GM19035 (cell line): ENCODE results near the gene PKP3.
"Not testable (repeated sequence)": the region's sequence is repeated elsewhere in the genome, so short reads cannot be mapped to it uniquely, and the experiment has no call there.

Experiments
- ATAC-seq: cut with Tn5 transposase; IDR thresholded peaks from one replicate; pipeline ENCODE4 v1.9.1; 2021; ENCODE audit not compliant: unreplicated experiment

Gene PKP3

GRCh38 chr11:394034-394857, at the start of gene PKP3:
Gene PKP3, plus strand, starts transcription at chr11:394209. Its CDS starts 84 bp downstream, at chr11:394293.
- ATAC-seq = no peak

- no peak for ATAC-seq
These were observed 49.0 kb upstream of the PKP3 start for GRCh38 chr11:344836-345578.

GRCh38 chr11:346529-346928, 47.5 kb upstream of the PKP3 start:
- ATAC-seq = no peak

- not testable (repeated sequence) for ATAC-seq
These were observed 44.6 kb upstream of the PKP3 start for GRCh38 chr11:349270-349954.

GRCh38 chr11:350033-350722, 43.8 kb upstream of the PKP3 start:
- not testable (repeated sequence) for ATAC-seq

GRCh38 chr11:350723-351255, 43.2 kb upstream of the PKP3 start:
- peak; percentile 52 for ATAC-seq

GRCh38 chr11:351411-351810, 42.6 kb upstream of the PKP3 start:
- no peak for ATAC-seq

- no peak for ATAC-seq
These were observed 41.5 kb upstream of the PKP3 start for GRCh38 chr11:352456-353031.

GRCh38 chr11:353179-353873, 40.7 kb upstream of the PKP3 start:
- ATAC-seq = no peak

- ATAC-seq = no peak
These were observed 38.2 kb upstream of the PKP3 start for GRCh38 chr11:355581-356458.

GRCh38 chr11:356610-357009, 37.4 kb upstream of the PKP3 start:
- no peak for ATAC-seq

GRCh38 chr11:357582-357981, 36.4 kb upstream of the PKP3 start:
- no peak for ATAC-seq

GRCh38 chr11:358129-358800, 35.7 kb upstream of the PKP3 start:
- no peak for ATAC-seq

GRCh38 chr11:359181-359714, 34.8 kb upstream of the PKP3 start:
- no peak for ATAC-seq

GRCh38 chr11:360326-361280, 33.4 kb upstream of the PKP3 start:
- no peak for ATAC-seq

- ATAC-seq = no peak
These were observed 31.2 kb upstream of the PKP3 start for GRCh38 chr11:362642-363442.
